AG09309 (cell line): ENCODE measurements around the gene PRKACB.

Experiments
- DNase-seq: peaks from one replicate; pipeline ENCODE4 v3.0.0-alpha.2; 2010; ENCODE audit warnings: low read depth
- H3K4me3 ChIP-seq: 2 replicates; pipeline ENCODE4 v1.5.1; 2011; ENCODE audit warnings: mild to moderate bottlenecking, low read depth, low read length, moderate library complexity; ENCODE audit not compliant: control insufficient read depth
- TF ChIP-seq, protein P1 (sequence below): IDR thresholded peaks from 2 replicates; pipeline ENCODE4 v1.5.1; 2011; ENCODE audit warnings: mild to moderate bottlenecking, low read depth, low read length, inconsistent platforms; ENCODE audit not compliant: insufficient read depth, control insufficient read depth; ENCODE audit errors: missing control alignments

Gene PRKACB

DNA sequence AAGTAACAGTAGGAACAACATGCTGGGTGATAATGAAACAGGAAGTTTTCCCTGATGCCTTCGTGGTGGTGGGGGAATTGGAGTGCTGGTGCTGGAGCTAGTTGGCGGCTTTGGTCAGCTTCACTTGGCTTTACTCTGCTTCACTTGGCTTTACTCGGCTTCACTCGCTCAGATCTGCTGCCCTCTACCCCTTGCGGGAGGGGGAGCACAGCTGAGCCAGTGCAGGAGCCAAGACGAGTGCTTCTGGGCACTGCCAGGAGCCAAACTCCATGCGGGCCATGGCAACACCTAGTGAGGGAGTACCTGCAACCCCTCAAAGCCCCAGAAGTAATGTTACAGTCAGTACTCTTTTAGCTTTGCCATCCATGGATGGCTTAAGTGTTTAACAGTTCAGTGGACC lies 10.6 kb upstream of the PRKACB start:
- no peak overlapping the region for H3K4me3 ChIP-seq
- DNase-seq, result no peak
- TF ChIP-seq, protein P1, sequence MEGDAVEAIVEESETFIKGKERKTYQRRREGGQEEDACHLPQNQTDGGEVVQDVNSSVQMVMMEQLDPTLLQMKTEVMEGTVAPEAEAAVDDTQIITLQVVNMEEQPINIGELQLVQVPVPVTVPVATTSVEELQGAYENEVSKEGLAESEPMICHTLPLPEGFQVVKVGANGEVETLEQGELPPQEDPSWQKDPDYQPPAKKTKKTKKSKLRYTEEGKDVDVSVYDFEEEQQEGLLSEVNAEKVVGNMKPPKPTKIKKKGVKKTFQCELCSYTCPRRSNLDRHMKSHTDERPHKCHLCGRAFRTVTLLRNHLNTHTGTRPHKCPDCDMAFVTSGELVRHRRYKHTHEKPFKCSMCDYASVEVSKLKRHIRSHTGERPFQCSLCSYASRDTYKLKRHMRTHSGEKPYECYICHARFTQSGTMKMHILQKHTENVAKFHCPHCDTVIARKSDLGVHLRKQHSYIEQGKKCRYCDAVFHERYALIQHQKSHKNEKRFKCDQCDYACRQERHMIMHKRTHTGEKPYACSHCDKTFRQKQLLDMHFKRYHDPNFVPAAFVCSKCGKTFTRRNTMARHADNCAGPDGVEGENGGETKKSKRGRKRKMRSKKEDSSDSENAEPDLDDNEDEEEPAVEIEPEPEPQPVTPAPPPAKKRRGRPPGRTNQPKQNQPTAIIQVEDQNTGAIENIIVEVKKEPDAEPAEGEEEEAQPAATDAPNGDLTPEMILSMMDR, result no peak

DNA sequence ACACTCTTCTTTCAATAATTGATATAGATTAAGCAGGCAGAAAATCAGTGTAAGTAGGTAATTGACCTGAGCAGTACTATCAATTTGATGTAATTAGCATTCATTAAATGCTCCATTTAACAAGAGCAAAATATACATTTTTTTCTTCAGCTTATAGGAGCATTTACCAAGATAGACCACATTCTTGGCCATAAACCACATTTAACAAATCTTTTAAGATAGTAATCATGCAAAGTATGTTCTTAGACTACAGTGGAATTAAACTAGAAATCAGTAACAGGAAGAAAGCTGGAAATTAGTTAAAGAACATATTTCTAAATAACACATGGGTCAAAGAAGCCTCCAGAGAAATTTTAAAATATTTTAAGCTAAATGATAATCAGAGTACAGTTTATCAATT lies 8.7 kb upstream of the PRKACB start:
- DNase-seq, result no peak
- TF ChIP-seq, protein P1, result no peak
- no peak overlapping the region for H3K4me3 ChIP-seq

DNA sequence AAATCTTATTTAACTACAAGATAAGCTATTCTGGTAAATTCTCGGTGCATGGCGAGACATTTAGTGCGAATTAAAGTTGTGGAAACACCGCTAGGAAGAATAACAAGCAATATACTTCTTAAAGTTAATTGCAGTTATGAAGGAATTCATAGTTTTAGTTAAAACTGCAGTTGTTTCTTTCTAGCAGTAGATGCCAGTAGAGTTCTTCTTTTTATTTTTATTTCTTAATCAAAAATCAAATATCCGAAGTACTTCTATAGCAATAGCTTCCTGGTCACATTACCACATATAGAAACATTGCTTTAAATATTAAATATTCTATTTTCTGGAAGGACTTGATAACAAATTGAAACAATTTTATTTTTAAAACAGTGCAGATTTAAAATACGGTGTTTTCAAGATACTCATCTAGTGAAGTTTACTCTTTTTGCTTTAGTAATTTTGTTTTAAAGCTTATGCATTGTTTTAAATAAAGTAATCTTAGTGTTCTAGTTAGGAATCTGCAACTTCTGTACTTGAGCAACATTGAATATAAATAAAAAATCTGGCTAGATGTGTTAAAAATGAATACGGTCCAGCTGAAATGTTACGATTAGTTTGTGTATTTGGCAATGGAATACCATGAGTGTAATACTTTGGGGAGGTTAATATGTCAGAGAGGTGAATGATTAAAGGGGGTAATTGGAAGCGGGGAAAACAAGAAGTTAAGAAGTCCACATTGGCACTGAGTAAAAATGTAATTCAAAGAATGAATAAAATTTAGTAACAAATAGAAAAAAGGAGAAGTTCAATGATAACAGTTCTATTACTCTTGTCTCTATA lies 2.7 kb upstream of the PRKACB start:
- TF ChIP-seq, protein P1, result peak; percentile 37
- no peak for DNase-seq
- H3K4me3 ChIP-seq, result no peak overlapping the region

DNA sequence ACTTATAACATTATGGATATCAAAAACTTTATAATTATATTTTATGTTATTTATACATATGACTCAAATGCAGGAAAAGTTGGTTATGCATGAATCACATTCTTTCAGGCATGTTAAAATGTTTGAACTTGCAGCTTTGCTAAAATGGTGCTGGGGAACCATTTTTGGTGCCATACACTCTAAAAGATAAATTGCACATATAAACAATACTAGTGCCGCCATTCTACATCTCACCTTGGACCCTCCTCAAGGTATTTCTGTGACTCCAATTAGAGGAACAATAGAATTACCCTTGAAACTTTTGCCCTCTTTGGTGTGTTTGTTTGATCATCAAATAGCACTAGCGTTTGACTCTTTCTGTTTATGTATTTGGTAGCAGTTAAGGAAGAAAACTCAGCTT lies 997 bp downstream of the PRKACB start:
- TF ChIP-seq, protein P1, result no peak
- H3K4me3 ChIP-seq, result no peak overlapping the region
- DNase-seq, result no peak

DNA sequence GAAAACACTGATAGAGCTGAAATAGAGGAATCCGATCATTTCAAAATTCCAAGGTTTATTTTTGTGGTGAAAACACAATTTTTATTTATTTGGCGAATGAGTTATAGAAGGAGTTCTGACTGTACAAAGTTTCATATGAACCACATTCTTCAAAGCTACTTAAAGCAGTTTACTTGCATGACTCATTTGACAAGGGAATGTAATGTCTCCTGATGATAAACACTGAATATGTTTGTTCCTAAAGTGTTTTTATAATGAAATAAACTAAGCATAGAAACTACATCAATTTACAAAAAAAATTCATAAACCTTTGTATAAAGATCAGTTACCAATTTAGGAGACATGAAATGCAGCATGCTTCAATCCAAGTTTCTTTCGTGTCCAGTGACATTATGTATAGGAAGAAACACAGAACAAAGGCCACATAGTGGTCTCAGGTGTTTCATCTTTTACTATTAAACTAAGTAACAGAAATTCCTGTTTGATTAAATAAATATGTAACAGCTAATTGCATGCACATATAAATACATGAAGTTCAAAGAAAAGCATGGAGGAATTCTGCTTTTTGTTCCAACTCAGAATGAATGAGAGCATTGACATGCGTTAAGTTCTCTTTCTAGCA lies 2.5 kb downstream of the PRKACB start:
- H3K4me3 ChIP-seq, result no peak overlapping the region
- TF ChIP-seq, protein P1, result no peak
- peak; percentile 34 for DNase-seq

DNA sequence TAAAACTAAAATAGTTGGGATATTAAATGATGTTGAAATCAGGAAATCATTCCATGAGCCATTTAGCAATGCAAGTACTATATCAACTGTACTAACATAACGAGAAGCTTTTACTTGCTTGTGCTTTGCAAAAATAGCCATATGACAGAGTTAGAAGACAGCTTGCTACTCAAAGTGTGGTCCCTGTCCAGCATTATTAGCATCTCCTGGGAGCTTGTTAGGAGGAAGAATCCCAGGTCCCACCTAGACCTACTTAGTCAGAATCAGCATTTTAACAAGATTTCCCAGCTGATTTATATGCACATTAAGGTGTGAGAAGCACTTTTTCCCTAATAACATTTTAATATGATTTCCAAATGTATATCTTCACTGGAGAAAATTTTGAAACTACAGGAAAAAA lies 4.7 kb downstream of the PRKACB start:
- no peak for DNase-seq
- no peak overlapping the region for H3K4me3 ChIP-seq
- TF ChIP-seq, protein P1, result no peak
